AG10803 (cell line): ENCODE data around the gene GGPS1.
"Not testable (repeated sequence)": the region's sequence is repeated elsewhere in the genome, so short reads cannot be mapped to it uniquely, and the experiment has no call there.

Source experiments
- DNase-seq: peaks from one replicate; pipeline ENCODE4 v3.0.0; 2010; ENCODE audit warnings: low read depth
- H3K4me3 ChIP-seq: 2 replicates; pipeline ENCODE4 v1.5.1; 2011; ENCODE audit warnings: mild to moderate bottlenecking, low read length, control low read depth
- CTCF ChIP-seq: conservative IDR thresholded peaks from 2 replicates; pipeline ENCODE4 v1.5.1; 2011; ENCODE audit warnings: mild to moderate bottlenecking, low read length, control low read depth, inconsistent platforms

GGPS1 gene

GRCh38 chr1:235304549-235305451 lies 23.6 kb upstream of the GGPS1 start:
- DNase-seq = peak; percentile 16
- no peak overlapping the region for H3K4me3 ChIP-seq
- TF ChIP-seq CTCF = no peak

- H3K4me3 ChIP-seq = no peak overlapping the region
- peak; percentile 42 for DNase-seq
- TF ChIP-seq CTCF = no peak
Observed at GRCh38 chr1:235307158-235308124, 20.9 kb upstream of the GGPS1 start.

- not testable (repeated sequence) for DNase-seq, H3K4me3 ChIP-seq
Observed at GRCh38 chr1:235309206-235309605, 19.2 kb upstream of the GGPS1 start.

- TF ChIP-seq CTCF = no peak
Observed at GRCh38 chr1:235313262-235313661, 15.1 kb upstream of the GGPS1 start.

GRCh38 chr1:235313931-235314678 lies 14.3 kb upstream of the GGPS1 start:
- no peak for TF ChIP-seq CTCF
- H3K4me3 ChIP-seq = no peak overlapping the region; the same call in 1 of the 2 replicates
- DNase-seq = peak; percentile 34

More at GRCh38 chr1:235313262-235313661, 15.1 kb upstream of the GGPS1 start:
- DNase-seq = no peak
- no peak overlapping the region for H3K4me3 ChIP-seq

GRCh38 chr1:235315173-235315572 lies 13.2 kb upstream of the GGPS1 start:
- TF ChIP-seq CTCF = no peak
- no peak for DNase-seq
- no peak overlapping the region for H3K4me3 ChIP-seq

- DNase-seq = no peak
- no peak overlapping the region for H3K4me3 ChIP-seq
- TF ChIP-seq CTCF = no peak
Observed at GRCh38 chr1:235315735-235316134, 12.6 kb upstream of the GGPS1 start.
